ENCODE measurements around the gene LRRC3C. TPM values are rescaled to one million over a fixed set of nuclear protein-coding genes. Genes with fewer than 3 reads are reported as not detected.

The LRRC3C gene
- total RNA-seq, 1 donor from 2014 or later, result not detected

DNA sequence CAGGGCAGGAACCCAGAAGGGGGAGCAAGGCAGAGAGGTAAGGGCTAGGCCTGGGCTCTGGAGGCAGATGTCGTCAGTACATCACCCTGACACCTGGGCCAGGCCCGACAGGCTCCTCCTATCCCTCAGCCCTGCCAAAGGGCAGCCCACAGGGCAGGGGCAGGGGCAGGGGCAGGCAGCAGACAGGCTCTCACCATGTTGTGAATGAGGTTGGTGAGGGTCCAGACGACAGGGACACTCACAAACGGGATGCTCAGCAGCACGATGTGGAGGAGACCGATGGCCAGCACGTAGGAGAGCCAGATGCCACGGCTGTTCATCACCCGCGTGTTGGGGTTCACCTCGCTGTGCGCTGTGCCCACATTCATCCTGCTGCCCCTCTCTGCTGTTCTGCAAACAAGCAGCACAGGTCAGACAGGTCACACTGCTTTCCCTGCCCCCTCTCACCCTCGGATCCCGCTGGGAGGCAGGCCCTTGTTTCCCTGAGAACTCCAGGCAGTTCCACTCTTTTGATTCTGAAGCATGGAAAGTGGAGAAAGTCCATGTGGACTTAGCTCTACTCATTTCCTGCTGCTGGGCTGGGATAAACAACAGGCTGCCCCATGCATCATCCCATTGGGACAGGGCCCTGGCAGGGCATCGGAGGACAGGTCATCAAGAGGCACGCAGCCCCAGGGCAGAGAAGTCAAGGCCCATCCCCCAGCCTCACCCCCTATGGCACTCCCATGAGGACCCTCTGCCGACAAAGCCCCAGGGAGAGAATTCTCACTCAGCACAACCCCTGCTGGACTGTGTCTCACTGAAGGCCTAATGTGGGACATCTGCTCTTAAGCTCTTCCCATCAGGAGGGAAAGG is 3.5 kb upstream of the LRRC3C start:
- DNase-seq (ENCODE audit: low read depth, low spot score), result no peak

DNA sequence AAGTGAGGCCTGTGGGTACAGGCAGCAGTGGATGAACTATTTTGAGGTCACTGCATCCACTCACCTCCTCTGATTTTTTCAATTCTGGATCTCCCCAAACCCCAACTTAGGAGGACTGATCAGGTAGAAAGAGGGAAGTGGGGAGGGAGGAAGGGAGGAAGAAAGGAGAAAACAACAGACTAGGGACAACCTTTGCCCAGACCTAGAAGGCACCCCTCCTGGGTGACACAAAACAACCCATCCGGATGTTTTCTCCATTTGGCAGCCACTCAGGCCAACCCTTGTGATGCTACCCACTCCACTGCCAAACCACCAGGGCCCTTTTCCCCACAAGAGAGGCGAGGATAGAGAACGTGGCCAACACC is 2.9 kb upstream of the LRRC3C start:
- no peak for DNase-seq (ENCODE audit: low read depth, low spot score)

DNA sequence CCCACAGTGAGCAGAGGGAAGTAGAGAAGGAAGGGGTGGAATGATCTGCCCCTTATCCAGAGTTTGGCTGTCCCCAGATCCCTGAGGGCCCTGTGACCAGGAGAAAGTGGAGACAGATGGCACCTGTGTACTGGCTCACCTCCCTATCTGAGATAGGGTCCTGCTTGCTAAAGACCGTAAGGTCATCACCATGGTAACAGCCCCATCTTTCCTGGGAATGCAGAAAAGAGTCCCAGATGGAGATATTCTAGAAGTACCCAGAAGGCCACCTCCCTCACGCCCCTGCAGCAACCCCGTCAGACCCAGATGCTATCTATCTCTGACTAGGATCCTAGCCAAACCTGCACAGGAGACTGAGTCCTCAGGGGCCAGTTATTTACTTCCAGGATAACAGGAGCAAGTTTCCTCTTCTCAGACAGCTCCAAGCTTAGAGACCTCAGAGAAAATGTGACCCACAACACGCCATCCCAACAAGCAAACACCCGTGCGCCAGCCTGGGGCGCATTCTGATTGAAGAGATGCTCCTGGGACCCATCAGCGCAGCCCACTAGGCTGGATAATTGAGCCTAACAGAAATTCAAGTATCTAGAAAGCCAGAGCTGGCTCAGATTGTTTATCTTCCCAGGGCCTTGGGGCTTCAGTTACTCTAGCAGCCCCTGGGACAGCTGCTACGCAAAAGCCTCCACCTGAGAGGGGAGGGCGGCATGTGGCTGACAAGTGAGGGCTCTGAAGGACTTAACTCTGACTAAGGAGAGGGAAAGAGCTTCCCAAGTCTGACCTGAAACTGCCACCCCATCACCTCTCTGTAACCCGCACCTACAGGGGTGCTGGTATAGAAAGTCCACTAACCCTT is 2.0 kb upstream of the LRRC3C start:
- DNase-seq (ENCODE audit: low read depth, low spot score), result no peak

DNA sequence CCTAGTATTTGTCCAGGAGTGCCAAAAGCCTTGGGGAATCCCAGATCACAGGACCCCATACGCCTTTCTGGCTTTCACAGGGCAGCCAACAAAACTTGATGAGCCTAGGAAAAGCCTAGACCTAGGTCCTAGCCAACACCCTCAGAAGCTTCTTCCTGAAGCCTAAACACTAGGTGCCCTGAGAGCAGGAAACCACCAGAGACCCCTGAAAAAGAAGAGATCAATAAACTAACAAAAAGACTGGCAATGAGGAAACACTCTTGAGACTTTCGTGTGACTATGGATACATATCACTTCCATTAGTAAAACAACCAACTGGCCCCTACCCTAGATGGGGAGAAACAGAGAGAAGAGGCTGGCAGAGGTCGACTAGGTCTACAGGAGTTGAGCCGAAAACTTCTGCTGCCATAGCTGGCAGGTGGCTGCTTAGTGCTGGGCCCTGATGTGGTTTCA is 1.4 kb upstream of the LRRC3C start:
- no peak for DNase-seq (ENCODE audit: low read depth, low spot score)

DNA sequence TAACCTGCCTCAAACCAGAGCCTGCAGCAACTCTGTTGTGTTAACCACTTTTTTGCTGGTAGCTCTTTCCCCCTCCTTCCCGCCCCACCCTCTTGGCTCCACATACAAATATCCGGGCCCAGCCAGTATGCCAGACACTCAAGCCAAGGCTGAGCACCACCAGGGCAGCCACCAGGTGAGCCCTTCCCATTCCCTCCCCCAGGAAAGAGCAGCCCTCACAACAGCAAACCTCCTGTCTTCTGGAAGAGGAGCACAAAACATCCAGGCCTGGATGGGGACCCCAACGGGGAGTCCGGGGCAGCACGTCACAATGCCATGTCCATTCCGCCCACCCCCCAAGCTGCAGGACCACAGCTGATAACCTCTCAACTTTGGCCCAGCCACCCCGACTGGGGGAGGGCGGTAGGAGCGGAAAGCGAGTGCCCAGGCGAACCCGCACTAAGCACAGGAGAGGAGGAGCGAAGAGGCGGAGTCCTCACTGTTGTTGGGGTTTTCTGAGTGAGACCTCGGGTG is 888 bp upstream of the LRRC3C start:
- no peak for DNase-seq (ENCODE audit: low read depth, low spot score)

DNA sequence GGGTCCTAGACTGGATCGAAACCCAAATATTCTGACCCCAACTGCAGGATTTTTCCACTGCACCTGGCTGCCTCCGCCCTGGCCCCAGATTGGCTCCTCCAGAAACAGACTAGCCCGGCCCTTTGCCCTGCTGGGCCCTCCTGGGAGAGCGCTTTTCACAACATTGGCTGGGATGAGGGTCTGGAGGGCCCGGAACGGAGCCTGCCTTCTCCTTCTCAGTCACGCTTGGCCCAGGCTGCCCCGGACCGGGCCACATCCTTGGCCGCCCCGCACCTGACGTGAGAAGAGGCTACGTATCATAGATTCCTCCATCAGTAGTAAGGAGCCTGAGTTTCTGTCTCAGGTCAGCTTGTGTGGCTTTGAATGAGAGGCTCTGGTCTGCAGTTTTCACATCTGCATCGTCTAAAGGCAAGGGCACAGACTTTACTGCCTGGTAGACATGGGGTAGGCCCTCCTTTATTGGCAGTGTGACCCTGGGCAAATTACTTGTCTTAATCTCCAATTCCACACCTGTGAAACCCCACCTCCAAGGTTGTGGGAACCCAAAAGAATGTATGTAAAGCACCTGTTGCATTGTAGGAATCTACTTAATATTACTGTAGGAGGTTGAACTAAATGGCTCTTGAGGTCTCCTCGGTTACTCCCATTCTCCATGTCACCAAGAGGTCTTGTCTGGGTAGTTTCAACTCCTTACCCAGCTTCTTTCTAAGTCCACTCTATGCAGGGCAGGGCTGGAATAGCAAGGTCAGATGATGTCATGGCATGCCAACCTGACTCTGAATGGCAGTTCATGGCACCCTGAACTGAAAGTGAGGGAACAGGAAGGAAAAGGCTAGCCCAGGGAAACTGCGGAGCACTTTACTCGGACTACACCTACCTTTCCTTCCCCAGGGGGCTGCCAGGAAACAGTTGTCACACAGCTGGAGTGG is 661 bp downstream of the LRRC3C start:
- DNase-seq (ENCODE audit: low read depth, low spot score), result no peak

DNA sequence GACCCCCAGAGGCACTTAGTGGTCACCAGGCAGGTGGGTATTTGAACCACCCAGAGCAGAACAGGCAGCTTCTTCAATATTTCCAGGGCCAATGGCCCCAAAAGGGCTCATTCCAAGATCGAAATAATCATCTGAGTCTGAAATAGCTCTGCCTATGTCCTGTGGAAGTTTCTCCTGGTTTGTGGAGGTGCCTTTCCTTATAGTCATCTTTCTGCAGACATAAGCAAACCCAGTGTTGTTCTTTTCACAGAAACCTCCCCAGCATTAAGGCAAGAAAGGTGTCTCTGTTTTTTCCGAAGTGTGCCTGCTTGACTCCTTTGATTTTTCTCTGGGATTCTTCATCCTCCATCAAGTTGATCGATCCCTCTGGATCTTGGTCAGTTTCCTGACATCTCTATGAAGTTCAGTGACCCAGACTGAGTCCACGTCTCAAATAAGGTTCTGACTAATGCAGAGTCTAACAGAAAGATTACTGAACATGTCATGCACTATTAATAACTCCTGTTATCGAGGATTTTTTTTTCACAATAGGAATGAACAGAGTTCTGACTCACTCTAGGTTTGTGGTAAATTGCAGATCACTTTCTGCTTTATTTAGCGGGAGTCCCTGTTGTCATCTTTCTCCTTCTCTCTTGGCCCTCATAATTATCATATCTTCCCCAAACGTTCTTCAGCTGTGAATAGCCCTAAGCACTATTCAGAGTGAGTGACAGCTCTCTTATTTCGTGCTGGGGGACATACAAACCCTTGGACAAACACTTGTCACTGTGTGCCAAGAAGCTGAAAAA is 1.5 kb downstream of the LRRC3C start:
- DNase-seq (ENCODE audit: low read depth, low spot score), result peak; percentile 61

DNA sequence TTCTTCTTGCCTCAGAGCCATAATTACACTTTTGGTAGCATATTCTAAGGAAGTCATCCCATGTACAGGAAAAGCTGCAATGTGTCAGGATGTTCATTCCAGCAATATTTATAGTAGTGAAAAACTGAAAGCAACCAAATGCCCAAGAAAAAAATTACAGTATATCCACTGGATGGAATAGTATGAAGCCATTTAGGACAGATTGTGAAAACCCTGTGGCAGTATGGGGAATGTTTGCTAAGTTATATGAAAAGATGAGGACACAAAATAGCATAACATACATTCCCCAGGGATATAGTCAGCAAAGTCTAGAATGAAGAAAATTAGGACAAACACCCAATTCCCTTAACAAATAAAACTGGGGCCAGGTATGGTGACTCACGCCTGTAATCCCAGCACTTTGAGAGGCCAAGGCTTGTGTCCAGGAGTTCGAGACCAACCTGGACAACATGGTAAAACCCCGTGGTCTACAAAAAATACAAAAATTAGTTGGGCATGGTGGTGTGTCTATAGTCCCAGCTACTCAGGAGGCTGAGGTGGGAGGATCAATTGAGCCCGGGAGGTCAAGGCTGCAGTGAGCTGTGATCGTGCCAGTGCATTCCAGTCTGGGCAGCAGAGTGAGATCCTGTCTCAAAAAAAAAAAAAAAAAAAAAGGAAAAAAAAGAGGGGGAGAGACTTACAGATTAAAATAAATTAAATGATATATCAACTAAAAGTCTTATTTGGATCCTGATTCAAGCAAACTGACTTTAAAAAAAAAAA is 2.3 kb downstream of the LRRC3C start:
- no peak for DNase-seq (ENCODE audit: low read depth, low spot score)

DNA sequence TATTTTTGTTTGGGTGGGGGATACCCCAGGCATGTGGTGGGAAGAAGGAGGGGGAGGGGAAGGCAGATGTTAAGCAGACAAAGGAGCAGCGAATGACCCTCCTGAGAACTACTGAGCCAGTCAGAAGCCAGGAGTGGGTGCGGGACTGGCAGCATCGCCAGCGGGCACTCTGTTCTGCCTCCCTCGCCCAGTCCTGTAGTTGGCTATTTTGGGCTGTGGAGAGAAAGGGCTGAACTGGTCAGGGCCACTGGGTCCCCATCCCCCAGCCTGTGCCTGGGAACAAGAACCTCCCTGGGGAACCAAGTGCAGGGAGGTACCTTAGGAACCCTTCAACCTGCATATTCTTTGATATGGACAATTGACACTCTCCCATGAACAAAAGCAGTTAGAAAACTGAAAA is 6.4 kb downstream of the LRRC3C start:
- DNase-seq (ENCODE audit: low read depth, low spot score), result no peak

DNA sequence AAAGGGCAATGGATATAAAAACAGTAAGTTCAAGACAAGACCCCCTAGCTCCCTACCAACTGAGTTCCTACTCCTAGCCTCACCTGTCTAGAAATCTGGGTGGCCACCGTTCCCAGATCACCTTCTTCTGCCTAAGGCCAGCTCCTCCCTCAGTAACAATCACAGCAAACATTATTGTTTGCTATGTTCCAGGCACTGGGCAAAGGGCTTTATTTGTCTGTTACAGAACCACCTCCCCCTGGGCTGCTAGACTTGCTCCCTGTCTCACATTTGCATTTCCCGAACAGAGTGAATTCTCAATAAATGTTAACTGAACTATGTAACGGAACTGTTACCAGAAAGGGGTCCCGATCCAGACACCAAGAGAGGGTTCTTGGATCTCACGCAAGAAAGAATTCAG is 6.8 kb downstream of the LRRC3C start:
- DNase-seq (ENCODE audit: low read depth, low spot score), result no peak

DNA sequence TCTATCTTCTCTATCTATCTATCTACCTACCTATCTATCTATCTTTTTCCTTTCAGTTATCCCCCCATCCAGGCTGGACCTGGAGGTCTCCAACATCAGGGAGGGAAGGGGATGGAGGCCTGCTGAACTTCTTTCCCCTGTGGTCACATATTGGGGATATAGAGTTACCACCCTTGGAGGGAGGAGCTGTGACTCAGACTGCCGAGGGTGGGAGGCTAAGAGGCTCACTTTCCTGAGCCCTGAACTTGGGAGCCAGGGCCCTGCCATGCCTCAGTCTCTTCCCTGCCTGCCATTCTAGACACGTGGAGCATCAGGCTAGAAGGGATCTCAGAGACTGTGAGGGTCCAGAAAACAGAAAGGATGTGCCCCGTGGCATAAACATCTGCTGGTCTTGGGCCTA is 8.4 kb downstream of the LRRC3C start:
- no peak for DNase-seq (ENCODE audit: low read depth, low spot score)

DNA sequence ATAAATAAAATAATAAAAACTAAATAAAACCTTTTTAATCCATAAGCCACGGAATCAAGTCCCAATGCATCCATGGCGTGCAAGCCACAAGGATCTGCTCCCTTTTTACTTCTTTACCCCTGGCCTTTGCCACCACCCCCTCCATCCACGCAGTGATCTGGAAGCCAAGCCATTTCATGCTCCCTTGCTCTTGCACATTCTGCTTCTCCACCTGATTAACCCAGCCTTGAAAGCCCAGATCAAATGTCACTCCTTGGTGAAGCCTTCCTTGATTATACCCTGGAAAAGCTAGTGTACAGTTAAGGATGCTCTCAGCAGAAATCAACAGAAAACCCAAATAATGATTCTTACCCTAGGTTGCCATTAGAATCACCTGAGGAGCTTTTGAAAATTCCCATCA is 9.9 kb downstream of the LRRC3C start:
- DNase-seq (ENCODE audit: low read depth, low spot score), result no peak

DNA sequence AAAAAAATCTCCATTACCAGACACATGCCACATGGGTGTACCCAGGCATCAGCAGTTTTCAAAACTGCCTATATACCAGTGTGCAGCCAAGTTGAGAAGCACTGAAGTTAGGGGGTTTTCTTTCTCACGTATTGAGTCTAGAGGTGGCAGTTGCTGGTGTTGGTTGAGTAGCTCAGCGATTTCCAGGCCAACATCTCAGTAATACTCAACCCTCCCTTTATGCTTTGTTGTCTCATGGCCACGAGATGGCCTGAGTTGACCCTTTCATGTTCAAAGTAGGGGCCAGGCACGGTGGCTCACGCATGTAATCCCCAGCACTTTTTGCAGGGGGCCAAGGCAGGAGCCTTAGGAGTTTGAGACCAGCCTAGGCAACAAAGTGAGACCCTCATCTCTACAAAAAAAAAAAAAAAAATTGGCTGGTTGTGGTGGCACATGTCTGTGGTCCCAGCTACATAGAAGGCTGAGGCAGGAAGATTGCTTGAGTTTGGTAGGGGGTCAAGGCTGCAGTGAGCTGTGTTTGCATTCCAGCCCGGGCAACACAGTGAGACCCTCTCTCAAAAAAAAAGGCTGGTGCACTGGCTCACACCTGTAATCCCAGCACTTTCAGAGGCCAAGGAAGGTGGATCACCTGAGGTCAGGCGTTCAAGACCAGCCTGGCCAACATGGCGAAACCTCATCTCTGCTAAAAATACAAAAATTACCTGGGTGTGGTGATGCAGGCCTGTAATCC is 10.8 kb downstream of the LRRC3C start:
- DNase-seq (ENCODE audit: low read depth, low spot score), result no peak

DNA sequence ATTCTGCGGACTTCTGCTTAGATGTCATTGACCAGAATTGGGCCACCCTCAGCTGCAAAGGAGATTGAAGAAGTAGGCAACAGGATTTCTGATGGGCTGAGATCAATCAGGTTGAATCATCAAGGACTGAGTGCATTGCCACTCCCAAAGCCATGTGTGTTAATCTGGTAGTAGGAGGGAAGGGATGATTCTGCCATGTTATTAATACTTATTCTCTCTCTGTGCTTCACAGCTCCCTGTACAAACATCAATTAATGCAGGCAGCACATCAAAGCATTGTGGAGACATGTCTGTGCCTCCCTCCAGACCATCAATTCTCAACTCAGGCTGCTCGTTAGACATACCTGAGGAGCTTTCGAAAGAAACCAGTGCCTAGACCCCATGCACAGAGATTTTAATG is 11.6 kb downstream of the LRRC3C start:
- no peak for DNase-seq (ENCODE audit: low read depth, low spot score)

DNA sequence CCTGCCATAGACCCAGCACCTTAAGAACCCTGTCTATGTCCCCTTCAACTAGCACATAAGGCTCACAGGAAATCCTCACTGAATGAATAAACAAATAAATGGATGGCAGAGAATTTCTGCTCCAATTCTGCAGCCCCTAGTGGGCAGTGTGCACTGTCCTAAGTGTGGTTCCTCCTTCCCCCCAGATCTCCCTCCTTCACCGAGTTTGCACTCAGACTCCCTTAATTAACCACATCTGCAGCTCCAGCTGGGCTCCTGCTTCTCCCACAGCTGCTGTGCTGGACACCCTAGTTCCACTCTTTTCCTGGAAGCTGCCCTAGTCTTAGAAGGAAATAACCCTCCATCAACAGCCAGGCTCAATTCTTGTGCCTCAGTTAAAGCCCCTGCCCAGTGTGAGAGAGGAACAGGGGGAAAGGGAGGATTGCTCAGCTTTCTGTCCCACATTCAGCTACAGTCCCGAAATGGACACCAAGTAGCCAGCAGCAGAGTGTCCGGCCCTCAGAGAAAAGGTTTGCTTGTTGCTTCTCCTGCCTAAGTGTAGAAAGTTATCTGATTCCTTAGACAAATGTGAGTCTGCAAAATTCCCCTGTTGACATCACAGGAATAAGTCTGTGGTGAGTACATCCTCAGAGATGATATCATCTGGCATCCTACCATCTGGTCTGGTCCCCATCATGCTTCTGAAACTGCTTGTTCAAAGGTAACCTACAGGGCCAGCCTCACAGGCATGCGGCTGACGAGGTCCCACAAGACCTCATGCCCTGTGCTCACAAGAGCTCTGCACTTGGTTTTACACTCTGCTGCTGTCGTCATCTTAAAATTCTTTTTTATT is 12.3 kb downstream of the LRRC3C start:
- DNase-seq (ENCODE audit: low read depth, low spot score), result no peak

DNA sequence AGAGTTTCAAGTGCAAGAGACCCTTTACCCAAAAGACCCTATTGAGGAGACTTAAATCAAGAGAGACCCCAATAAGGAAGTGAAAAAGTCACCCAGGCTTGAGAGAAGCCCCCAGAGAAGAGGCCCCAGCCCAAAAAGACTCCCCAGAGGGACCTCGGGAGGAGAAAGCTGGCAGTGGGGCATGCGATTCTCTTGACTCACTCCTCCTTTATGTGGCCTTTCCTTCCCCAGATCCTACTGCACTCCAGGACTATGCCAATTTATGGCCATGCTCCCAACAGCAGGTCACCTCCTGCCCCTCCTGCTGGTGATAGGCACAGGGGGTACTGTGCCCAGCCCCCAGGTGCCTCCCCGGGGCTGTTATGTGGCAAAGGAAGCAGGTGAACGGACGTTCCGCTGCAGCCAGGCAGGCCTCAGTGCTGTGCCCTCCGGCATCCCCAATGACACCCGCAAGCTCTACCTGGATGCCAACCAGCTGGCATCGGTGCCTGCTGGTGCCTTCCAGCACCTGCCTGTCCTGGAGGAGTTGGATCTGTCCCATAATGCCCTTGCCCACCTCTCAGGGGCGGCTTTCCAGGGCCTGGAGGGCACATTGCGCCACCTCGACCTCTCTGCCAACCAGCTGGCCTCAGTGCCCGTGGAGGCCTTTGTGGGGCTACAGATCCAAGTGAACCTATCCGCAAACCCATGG is 16.3 kb downstream of the LRRC3C start:
- DNase-seq (ENCODE audit: low read depth, low spot score), result no peak

DNA sequence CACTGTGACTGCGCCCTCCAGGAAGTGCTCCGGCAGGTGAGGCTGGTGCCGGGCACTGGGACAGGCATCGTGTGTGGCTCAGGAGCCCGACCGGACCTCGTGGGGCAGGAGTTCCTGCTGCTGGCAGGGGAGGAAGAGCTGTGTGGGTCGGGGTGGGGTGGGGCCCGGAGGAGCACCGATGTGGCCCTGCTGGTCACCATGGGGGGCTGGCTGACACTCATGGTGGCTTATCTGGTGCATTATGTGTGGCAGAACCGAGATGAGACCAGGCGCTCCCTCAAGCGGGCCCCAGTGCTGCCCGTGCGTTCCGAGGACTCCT is 16.8 kb downstream of the LRRC3C start:
- no peak for DNase-seq (ENCODE audit: low read depth, low spot score)
